Renal cortical epithelial cell (primary cell): ENCODE measurements around the gene SMIM13. TPM values are rescaled to one million over a fixed set of nuclear protein-coding genes. Genes with fewer than 3 reads are reported as not detected.

Experiments
- DNase-seq: peaks from one replicate; pipeline ENCODE4 v3.0.0-alpha.2; 2011; ENCODE audit warnings: low read depth
- total RNA-seq: library from RNA; depleted of rRNA; stranded (reverse); fragments of >200 nt; gene quantifications from 2 replicates; pipeline ENCODE4 v1.2.3, GENCODE V29; 2014

SMIM13 gene
- total RNA-seq, 1 donor from 2014 or later = 11.0 TPM

GRCh38 chr6:11153447-11153846 lies 59.8 kb downstream of the SMIM13 start:
- DNase-seq = no peak

GRCh38 chr6:11155589-11155988 lies 62.0 kb downstream of the SMIM13 start:
- DNase-seq = no peak

- DNase-seq = no peak
Measured at GRCh38 chr6:11160199-11160598, 66.6 kb downstream of the SMIM13 start.

- peak; percentile 58 for DNase-seq
Measured at GRCh38 chr6:11161031-11161956, 67.7 kb downstream of the SMIM13 start.

- DNase-seq = no peak
Measured at GRCh38 chr6:11162262-11162661, 68.6 kb downstream of the SMIM13 start.

GRCh38 chr6:11163932-11164331 lies 70.3 kb downstream of the SMIM13 start:
- no peak for DNase-seq

- DNase-seq = no peak
Measured at GRCh38 chr6:11164717-11165646, 71.3 kb downstream of the SMIM13 start.

- no peak for DNase-seq
Measured at GRCh38 chr6:11166948-11167347, 73.3 kb downstream of the SMIM13 start.

- DNase-seq = no peak
Measured at GRCh38 chr6:11168091-11168635, 74.5 kb downstream of the SMIM13 start.

GRCh38 chr6:11171952-11172351 lies 78.3 kb downstream of the SMIM13 start:
- DNase-seq = no peak

GRCh38 chr6:11172501-11173327 lies 79.1 kb downstream of the SMIM13 start:
- peak; percentile 48 for DNase-seq

GRCh38 chr6:11174242-11174611 lies 80.6 kb downstream of the SMIM13 start:
- DNase-seq = no peak

- no peak for DNase-seq
Measured at GRCh38 chr6:11177271-11177670, 83.6 kb downstream of the SMIM13 start.

GRCh38 chr6:11179088-11179418 lies 85.4 kb downstream of the SMIM13 start:
- DNase-seq = no peak

GRCh38 chr6:11179419-11180202 lies 86.0 kb downstream of the SMIM13 start:
- no peak for DNase-seq

GRCh38 chr6:11181478-11182136 lies 88.0 kb downstream of the SMIM13 start:
- DNase-seq = no peak

- DNase-seq = no peak
Measured at GRCh38 chr6:11183761-11184362, 90.2 kb downstream of the SMIM13 start.

- DNase-seq = no peak
Measured at GRCh38 chr6:11185204-11185842, 91.7 kb downstream of the SMIM13 start.

- no peak for DNase-seq
Measured at GRCh38 chr6:11187301-11187700, 93.7 kb downstream of the SMIM13 start.
